ENCODE results near the gene ARL4C.

- TF ChIP-seq YY1 (IDR thresholded peaks at IDR 0.05; ENCODE audit: insufficient read depth, insufficient read length) (no peak), ZNF274 (IDR thresholded peaks at IDR 0.05; ENCODE audit: low read depth, low read length) (no peak)
Measured at GRCh38 chr2:234474654-234475053, 22.2 kb downstream of the ARL4C start.
